ENCODE data around the gene AP2B1.

GRCh38 chr17:35705705-35706104 is 118.6 kb downstream of the AP2B1 start:
- TF ChIP-seq CTCF (IDR thresholded peaks at IDR 0.05) (no peak), GABPA (IDR thresholded peaks at IDR 0.05; ENCODE audit: low read depth) (no peak), EZH2phosphoT487 (IDR thresholded peaks at IDR 0.05; ENCODE audit: borderline replicate concordance, low read depth) (no peak), MXI1 (IDR thresholded peaks at IDR 0.05; ENCODE audit: low read depth, low read length) (no peak), FOXJ3 (CRISPR knock-in tag; IDR thresholded peaks at IDR 0.05) (no peak), EP300 (IDR thresholded peaks at IDR 0.05; ENCODE audit: borderline replicate concordance in 1 of 2, low read depth in 1 of 2, low read length in 1 of 2) (no peak), TAF1 (IDR thresholded peaks at IDR 0.05; ENCODE audit: borderline replicate concordance, low read depth, low read length) (no peak), POLR2AphosphoS5 (IDR thresholded peaks at IDR 0.05; ENCODE audit: low read depth, low read length) (no peak), CHD2 (IDR thresholded peaks at IDR 0.05; ENCODE audit: low read length, partially characterized antibody) (no peak), JUND (IDR thresholded peaks at IDR 0.05) (no peak), ELF1 (IDR thresholded peaks at IDR 0.05) (no peak), RFX5 (IDR thresholded peaks at IDR 0.05; ENCODE audit: low read length) (no peak)
- TF ChIP-seq, protein P1, sequence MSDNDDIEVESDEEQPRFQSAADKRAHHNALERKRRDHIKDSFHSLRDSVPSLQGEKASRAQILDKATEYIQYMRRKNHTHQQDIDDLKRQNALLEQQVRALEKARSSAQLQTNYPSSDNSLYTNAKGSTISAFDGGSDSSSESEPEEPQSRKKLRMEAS (IDR thresholded peaks at IDR 0.05; ENCODE audit: low read depth), result no peak
- TF ChIP-seq, protein P2, sequence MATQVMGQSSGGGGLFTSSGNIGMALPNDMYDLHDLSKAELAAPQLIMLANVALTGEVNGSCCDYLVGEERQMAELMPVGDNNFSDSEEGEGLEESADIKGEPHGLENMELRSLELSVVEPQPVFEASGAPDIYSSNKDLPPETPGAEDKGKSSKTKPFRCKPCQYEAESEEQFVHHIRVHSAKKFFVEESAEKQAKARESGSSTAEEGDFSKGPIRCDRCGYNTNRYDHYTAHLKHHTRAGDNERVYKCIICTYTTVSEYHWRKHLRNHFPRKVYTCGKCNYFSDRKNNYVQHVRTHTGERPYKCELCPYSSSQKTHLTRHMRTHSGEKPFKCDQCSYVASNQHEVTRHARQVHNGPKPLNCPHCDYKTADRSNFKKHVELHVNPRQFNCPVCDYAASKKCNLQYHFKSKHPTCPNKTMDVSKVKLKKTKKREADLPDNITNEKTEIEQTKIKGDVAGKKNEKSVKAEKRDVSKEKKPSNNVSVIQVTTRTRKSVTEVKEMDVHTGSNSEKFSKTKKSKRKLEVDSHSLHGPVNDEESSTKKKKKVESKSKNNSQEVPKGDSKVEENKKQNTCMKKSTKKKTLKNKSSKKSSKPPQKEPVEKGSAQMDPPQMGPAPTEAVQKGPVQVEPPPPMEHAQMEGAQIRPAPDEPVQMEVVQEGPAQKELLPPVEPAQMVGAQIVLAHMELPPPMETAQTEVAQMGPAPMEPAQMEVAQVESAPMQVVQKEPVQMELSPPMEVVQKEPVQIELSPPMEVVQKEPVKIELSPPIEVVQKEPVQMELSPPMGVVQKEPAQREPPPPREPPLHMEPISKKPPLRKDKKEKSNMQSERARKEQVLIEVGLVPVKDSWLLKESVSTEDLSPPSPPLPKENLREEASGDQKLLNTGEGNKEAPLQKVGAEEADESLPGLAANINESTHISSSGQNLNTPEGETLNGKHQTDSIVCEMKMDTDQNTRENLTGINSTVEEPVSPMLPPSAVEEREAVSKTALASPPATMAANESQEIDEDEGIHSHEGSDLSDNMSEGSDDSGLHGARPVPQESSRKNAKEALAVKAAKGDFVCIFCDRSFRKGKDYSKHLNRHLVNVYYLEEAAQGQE (IDR thresholded peaks at IDR 0.05; ENCODE audit: low read depth, low read length), result no peak
